SK-N-SH treated with all-trans-retinoic acid at 6 μM for 48 hours (cell line): ENCODE measurements around the gene RPS19.

Experiments used
- CREB5 ChIP-seq: fragments of 250-450 bp; sonication (Bioruptor Pico); IDR thresholded peaks from 2 replicates; pipeline ENCODE4 v1.5.1; 2020; ENCODE audit warnings: low read depth, mild to moderate bottlenecking, moderate library complexity
- CSDC2 ChIP-seq: fragments of 250-450 bp; sonication (Bioruptor Pico); IDR thresholded peaks from 2 replicates; pipeline ENCODE4 v1.5.0; 2020; ENCODE audit warnings: mild to moderate bottlenecking, moderate library complexity
- GLIS3 ChIP-seq: fragments of 250-450 bp; sonication (Bioruptor Pico); IDR thresholded peaks from 2 replicates; pipeline ENCODE4 v1.5.0; 2020; ENCODE audit warnings: mild to moderate bottlenecking, moderate library complexity
- ISL1 ChIP-seq: fragments of 250-450 bp; sonication (Bioruptor Pico); IDR thresholded peaks from 2 replicates; pipeline ENCODE4 v2.1.2; 2022; ENCODE audit warnings: mild to moderate bottlenecking, moderate library complexity
- PATZ1 ChIP-seq: fragments of 250-450 bp; sonication (Bioruptor Pico); IDR thresholded peaks from 2 replicates; pipeline ENCODE4 v1.8.0; 2020; ENCODE audit warnings: mild to moderate bottlenecking, moderate library complexity, borderline replicate concordance
- POU6F1 ChIP-seq: fragments of 250-450 bp; sonication (Bioruptor Pico); IDR thresholded peaks from 2 replicates; pipeline ENCODE4 v1.8.0; 2021; ENCODE audit warnings: low read depth, mild to moderate bottlenecking, moderate library complexity, borderline replicate concordance
- RARB ChIP-seq: fragments of 250-450 bp; sonication (Bioruptor Pico); IDR thresholded peaks from 2 replicates; pipeline ENCODE4 v1.8.0; 2021; ENCODE audit warnings: mild to moderate bottlenecking, moderate library complexity
- SNAI2 ChIP-seq: fragments of 250-450 bp; sonication (Bioruptor Pico); IDR thresholded peaks from 2 replicates; pipeline ENCODE4 v1.5.0; 2020; ENCODE audit warnings: mild to moderate bottlenecking, moderate library complexity
- TCF4 ChIP-seq: fragments of 250-450 bp; sonication (Bioruptor Pico); IDR thresholded peaks from 2 replicates; pipeline ENCODE4 v1.8.0; 2021; ENCODE audit warnings: mild to moderate bottlenecking, moderate library complexity, borderline replicate concordance
- ZFP3 ChIP-seq: fragments of 250-450 bp; sonication (Bioruptor Pico); IDR thresholded peaks from 2 replicates; pipeline ENCODE4 v1.5.0; 2020; ENCODE audit warnings: mild to moderate bottlenecking, moderate library complexity
- ZFP30 ChIP-seq: fragments of 450-650 bp; formaldehyde crosslinking; IDR thresholded peaks from 2 replicates; pipeline ENCODE4 v1.5.0; 2022; ENCODE audit warnings: mild to moderate bottlenecking, moderate library complexity
- ZNF565 ChIP-seq: fragments of 450-650 bp; formaldehyde crosslinking; conservative IDR thresholded peaks from 2 replicates; pipeline ENCODE4 v1.5.0; 2020; ENCODE audit warnings: low read depth, mild to moderate bottlenecking, moderate library complexity
- ZNF70 ChIP-seq: fragments of 450-650 bp; formaldehyde crosslinking; IDR thresholded peaks from 2 replicates; pipeline ENCODE4 v1.5.0; 2020; ENCODE audit warnings: mild to moderate bottlenecking, moderate library complexity

GRCh38 chr19:41917676-41918075, 57.6 kb downstream of the RPS19 start:
- TF ChIP-seq TCF4 (CRISPR knock-in tag) (no peak), CREB5 (CRISPR knock-in tag) (no peak), ZNF70 (CRISPR knock-in tag) (no peak), ZNF565 (CRISPR knock-in tag) (no peak), PATZ1 (CRISPR knock-in tag) (no peak), GLIS3 (CRISPR knock-in tag) (no peak), SNAI2 (CRISPR knock-in tag) (no peak), ZFP3 (CRISPR knock-in tag) (no peak), ZFP30 (no peak), ISL1 (no peak), RARB (CRISPR knock-in tag) (no peak), CSDC2 (no peak), POU6F1 (CRISPR knock-in tag) (no peak)
